ENCODE results near the gene SPPL2C. TPM values are rescaled to one million over a fixed set of nuclear protein-coding genes. Genes with fewer than 3 reads are reported as not detected.

The SPPL2C gene
- total RNA-seq, 1 experiment from 2014 or later, result not detected

DNA sequence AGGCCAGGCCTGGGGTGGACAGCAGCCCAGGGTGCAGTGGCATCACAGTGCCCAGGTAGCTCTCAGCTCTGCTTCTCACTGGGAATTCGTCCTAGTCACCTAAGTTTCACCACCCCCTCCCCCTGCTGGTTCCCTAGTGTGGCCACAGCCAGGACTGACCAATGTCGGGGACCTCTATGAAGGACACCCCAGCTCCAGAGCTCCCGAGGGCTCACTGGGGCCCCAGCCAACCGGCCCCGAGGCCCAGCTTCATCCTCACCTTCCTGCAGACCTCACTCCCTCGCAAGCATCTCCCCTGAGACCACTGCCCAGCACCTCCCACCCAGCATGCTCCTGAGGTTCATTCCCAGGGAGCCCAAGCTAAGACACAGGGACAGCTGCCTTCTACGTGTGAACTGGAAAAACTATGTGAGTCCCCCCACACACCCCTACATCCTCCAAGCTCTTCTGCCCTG, 4.9 kb downstream of the SPPL2C start:
- ChIA-PET CTCF (interaction anchor here (1.6 kb wide), 1 partner anchor 209 kb away, joined by 5 read pairs; no protein-coding TSS in a partner anchor), POLR2A (no interaction called here)
- TF ChIP-seq, protein P1, sequence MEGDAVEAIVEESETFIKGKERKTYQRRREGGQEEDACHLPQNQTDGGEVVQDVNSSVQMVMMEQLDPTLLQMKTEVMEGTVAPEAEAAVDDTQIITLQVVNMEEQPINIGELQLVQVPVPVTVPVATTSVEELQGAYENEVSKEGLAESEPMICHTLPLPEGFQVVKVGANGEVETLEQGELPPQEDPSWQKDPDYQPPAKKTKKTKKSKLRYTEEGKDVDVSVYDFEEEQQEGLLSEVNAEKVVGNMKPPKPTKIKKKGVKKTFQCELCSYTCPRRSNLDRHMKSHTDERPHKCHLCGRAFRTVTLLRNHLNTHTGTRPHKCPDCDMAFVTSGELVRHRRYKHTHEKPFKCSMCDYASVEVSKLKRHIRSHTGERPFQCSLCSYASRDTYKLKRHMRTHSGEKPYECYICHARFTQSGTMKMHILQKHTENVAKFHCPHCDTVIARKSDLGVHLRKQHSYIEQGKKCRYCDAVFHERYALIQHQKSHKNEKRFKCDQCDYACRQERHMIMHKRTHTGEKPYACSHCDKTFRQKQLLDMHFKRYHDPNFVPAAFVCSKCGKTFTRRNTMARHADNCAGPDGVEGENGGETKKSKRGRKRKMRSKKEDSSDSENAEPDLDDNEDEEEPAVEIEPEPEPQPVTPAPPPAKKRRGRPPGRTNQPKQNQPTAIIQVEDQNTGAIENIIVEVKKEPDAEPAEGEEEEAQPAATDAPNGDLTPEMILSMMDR (IDR thresholded peaks at IDR 0.05; ENCODE audit: insufficient read depth in 1 of 2, low read depth in 1 of 2, low read length in 1 of 2, severe bottlenecking in 1 of 2, unreplicated experiment in 1 of 2), result no peak
- Histone ChIP-seq H3K4me1 (no peaks in the 10 kb centered on the region), H3K36me3 (ENCODE audit: control insufficient read depth, insufficient read depth, low read length) (no peaks in the 10 kb centered on the region), H3K4me3 (ENCODE audit: low read depth, low read length) (no peak overlapping the region), H3K27me3 (replicated peaks; ENCODE audit: control insufficient read depth, insufficient read depth, low read length) (no peaks in the 10 kb centered on the region; the same call in 1 of the 2 replicates), H3K9me3 (no peaks in the 10 kb centered on the region)
- H3K9me3 Mint-ChIP-seq (ENCODE audit: unreplicated experiment), result no peaks in the 10 kb centered on the region
- H3K27ac Mint-ChIP-seq (ENCODE audit: unreplicated experiment), result no peak overlapping the region
- no peaks in the 10 kb centered on the region for H3K4me1 Mint-ChIP-seq (ENCODE audit: low read depth, unreplicated experiment)
- H3K36me3 Mint-ChIP-seq (ENCODE audit: insufficient read depth, unreplicated experiment), result no peaks in the 10 kb centered on the region
- peaks cover 14% of the 10 kb centered on the region for H3K27me3 Mint-ChIP-seq (ENCODE audit: insufficient read depth, unreplicated experiment)
- intact Hi-C loops (cut with micrococcal nuclease; ENCODE audit: unreplicated experiment), result no loop called here
- BruUV-seq (replicated peaks), result no TSS peak
- DNase-seq, result no peak
- H3K4me3 Mint-ChIP-seq (ENCODE audit: unreplicated experiment), result no peak overlapping the region

DNA sequence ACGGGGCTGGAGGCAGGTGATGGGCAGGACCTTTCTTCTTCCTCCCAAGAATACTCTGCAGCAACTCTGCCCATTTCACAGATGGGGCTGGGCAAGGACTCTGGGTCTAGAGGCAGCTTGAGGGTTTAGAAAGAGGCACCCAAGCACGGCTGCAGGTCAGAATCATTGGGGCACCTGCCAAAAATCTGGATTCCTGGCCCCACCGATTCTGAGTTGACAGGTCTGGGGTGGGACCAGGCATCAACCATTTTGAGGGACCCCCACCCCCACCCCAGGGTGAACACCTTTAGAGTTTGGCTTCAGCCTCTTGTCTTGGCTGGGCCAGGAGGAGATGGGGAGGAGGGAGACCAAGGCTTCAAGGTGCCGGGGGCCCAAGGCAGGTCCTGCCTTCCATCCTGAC, 5.3 kb downstream of the SPPL2C start:
- ChIA-PET POLR2A (no interaction called here), CTCF (interaction anchor here (1.6 kb wide), 1 partner anchor 210 kb away, joined by 5 read pairs; no protein-coding TSS in a partner anchor)
- Mint-ChIP-seq H3K36me3 (ENCODE audit: insufficient read depth, unreplicated experiment) (no peaks in the 10 kb centered on the region), H3K4me3 (ENCODE audit: unreplicated experiment) (no peak overlapping the region), H3K9me3 (ENCODE audit: unreplicated experiment) (no peaks in the 10 kb centered on the region), H3K27ac (ENCODE audit: unreplicated experiment) (no peak overlapping the region), H3K27me3 (ENCODE audit: insufficient read depth, unreplicated experiment) (peaks cover 17% of the 10 kb centered on the region), H3K4me1 (ENCODE audit: low read depth, unreplicated experiment) (no peaks in the 10 kb centered on the region)
- Histone ChIP-seq H3K4me1 (no peaks in the 10 kb centered on the region), H3K27me3 (replicated peaks; ENCODE audit: control insufficient read depth, insufficient read depth, low read length) (no peaks in the 10 kb centered on the region; the same call in 1 of the 2 replicates), H3K36me3 (ENCODE audit: control insufficient read depth, insufficient read depth, low read length) (no peaks in the 10 kb centered on the region), H3K4me3 (ENCODE audit: low read depth, low read length) (no peak overlapping the region), H3K9me3 (no peaks in the 10 kb centered on the region)
- no TSS peak for BruUV-seq (replicated peaks)
- TF ChIP-seq, protein P1 (IDR thresholded peaks at IDR 0.05; ENCODE audit: insufficient read depth in 1 of 2, low read depth in 1 of 2, low read length in 1 of 2, severe bottlenecking in 1 of 2, unreplicated experiment in 1 of 2), result no peak
- intact Hi-C loops (cut with micrococcal nuclease; ENCODE audit: unreplicated experiment), result loop anchor here (5.0 kb wide), 1 partner anchor 128 kb away; no protein-coding TSS in a partner anchor
- DNase-seq, result no peak

DNA sequence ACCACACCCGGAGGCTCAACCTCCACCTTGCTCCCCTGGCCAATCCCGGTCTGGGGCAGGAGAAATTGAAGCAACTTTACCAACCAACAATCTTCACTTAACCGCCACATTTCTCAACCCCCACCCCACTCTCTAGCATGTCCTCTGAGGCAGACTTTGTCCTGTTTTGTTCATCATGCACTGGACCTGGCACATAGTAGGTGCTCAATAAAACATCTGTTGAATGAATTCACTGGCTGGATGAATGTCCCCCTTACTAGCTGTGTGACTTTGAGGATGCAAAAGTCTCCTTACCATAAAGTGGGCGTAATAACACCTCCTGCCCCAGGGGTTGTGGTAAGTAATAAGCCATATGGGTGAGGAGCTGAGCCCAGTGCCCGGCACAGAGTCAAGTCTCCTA, 5.8 kb downstream of the SPPL2C start:
- Mint-ChIP-seq H3K4me3 (ENCODE audit: unreplicated experiment) (no peak overlapping the region), H3K27me3 (ENCODE audit: insufficient read depth, unreplicated experiment) (peaks cover 18% of the 10 kb centered on the region), H3K27ac (ENCODE audit: unreplicated experiment) (no peak overlapping the region), H3K9me3 (ENCODE audit: unreplicated experiment) (no peaks in the 10 kb centered on the region), H3K36me3 (ENCODE audit: insufficient read depth, unreplicated experiment) (no peaks in the 10 kb centered on the region), H3K4me1 (ENCODE audit: low read depth, unreplicated experiment) (no peaks in the 10 kb centered on the region)
- Histone ChIP-seq H3K4me1 (no peaks in the 10 kb centered on the region), H3K9me3 (no peaks in the 10 kb centered on the region), H3K36me3 (ENCODE audit: control insufficient read depth, insufficient read depth, low read length) (no peaks in the 10 kb centered on the region), H3K27me3 (replicated peaks; ENCODE audit: control insufficient read depth, insufficient read depth, low read length) (no peaks in the 10 kb centered on the region; the same call in 1 of the 2 replicates), H3K4me3 (ENCODE audit: low read depth, low read length) (no peak overlapping the region)
- no TSS peak for BruUV-seq (replicated peaks)
- DNase-seq, result no peak
- intact Hi-C loops (cut with micrococcal nuclease; ENCODE audit: unreplicated experiment), result loop anchor here (5.0 kb wide), 1 partner anchor 128 kb away; no protein-coding TSS in a partner anchor
- ChIA-PET POLR2A (no interaction called here), CTCF (no interaction called here)
- TF ChIP-seq, protein P1 (IDR thresholded peaks at IDR 0.05; ENCODE audit: insufficient read depth in 1 of 2, low read depth in 1 of 2, low read length in 1 of 2, severe bottlenecking in 1 of 2, unreplicated experiment in 1 of 2), result no peak

All from Caco-2 (cell line).